HCT116 (cell line): ENCODE data around the gene LRRC15. TPM values are rescaled to one million over a fixed set of nuclear protein-coding genes. Genes with fewer than 3 reads are reported as not detected.

ENCODE experiments used
- ATAC-seq: fragments of 200-7000 bp; cut with Tn5 transposase; 2 replicates; pipeline ENCODE4 v1.9.1; 2020; ENCODE audit warnings: mild to moderate bottlenecking, moderate library complexity
- BruUV-seq: library from RNA; stranded (reverse); fragments of 400-500 nt; replicated peaks from 2 replicates; lab custom pipeline; 2021; lab: Mats Ljungman, UMichigan
- CTCF ChIA-PET: fragments of 300-600 bp; sonication (Branson Sonifier 250); formaldehyde crosslinking; loops from one replicate; lab custom pipeline; 2021; ENCODE audit warnings: antibody characterized with exemption; lab: Charles Lee
- POLR2A ChIA-PET: fragments of 300-600, 350-600 bp; sonication (Branson Sonifier 250); formaldehyde crosslinking; loops from one replicate; lab custom pipeline; 2021; ENCODE audit warnings: antibody characterized with exemption; lab: Charles Lee
- RAD21 ChIA-PET, 2 experiments: fragments of 300-600 bp; sonication (Branson Sonifier 250); formaldehyde crosslinking; loops; one replicate each; lab custom pipeline; 2023; ENCODE audit warnings: low total read pairs in 2 of 2; ENCODE audit not compliant: uncharacterized antibody in 2 of 2, unreplicated experiment in 2 of 2, low non-redundant PET in 1 of 2; lab: Charles Lee
- DNase-seq: peaks from one replicate; pipeline ENCODE4 v3.0.0-alpha.2; 2010; ENCODE audit warnings: low read depth, low spot score
- H2AFZ ChIP-seq: fragments of 200-600 bp; shearing (Covaris generic), sonication (generic); 2 replicates; pipeline ENCODE4 v1.6.1; 2017; ENCODE audit warnings: low read depth, mixed run types, mixed read lengths, antibody characterized with exemption, low read length; ENCODE audit not compliant: poor library complexity, severe bottlenecking
- H3K27ac ChIP-seq: 2 replicates; pipeline ENCODE4 v1.5.1; 2012; ENCODE audit warnings: low read depth, low read length
- H3K27me3 ChIP-seq: fragments of 200-600 bp; sonication (generic); 2 replicates; pipeline ENCODE4 v1.6.1; 2016; ENCODE audit warnings: mixed run types, low read length, mixed read lengths; ENCODE audit not compliant: insufficient read depth
- H3K36me3 ChIP-seq, 2 experiments: fragments of 200-500 bp in 1 of 2; fragments of 200-600 bp in 1 of 2; sonication (Bioruptor generic) in 1 of 2; sonication (generic) in 1 of 2; 2 replicates each; pipeline versions ENCODE4 v1.5.1 to v1.6.1; 2014 to 2016; ENCODE audit warnings: low read length in 2 of 2, inconsistent platforms in 1 of 2, mixed read lengths in 1 of 2, mixed run types in 1 of 2; ENCODE audit not compliant: insufficient read depth in 2 of 2, control insufficient read depth in 1 of 2
- H3K4me1 ChIP-seq, 2 experiments: fragments of 200-600 bp in 1 of 2; sonication (generic) in 1 of 2; 2 replicates each; pipeline versions ENCODE4 v1.5.1 to v1.6.1; 2012 to 2017; ENCODE audit warnings: low read length in 2 of 2, inconsistent platforms in 1 of 2, mild to moderate bottlenecking in 1 of 2, mixed read lengths in 1 of 2, mixed run types in 1 of 2, moderate library complexity in 1 of 2; ENCODE audit not compliant: insufficient read depth in 2 of 2, control insufficient read depth in 1 of 2
- H3K4me2 ChIP-seq: fragments of 200-600 bp; sonication (generic); 2 replicates; pipeline ENCODE4 v1.6.1; 2017; ENCODE audit warnings: mixed run types, low read length, mixed read lengths
- H3K4me3 ChIP-seq, 2 experiments: fragments of 200-600 bp in 1 of 2; sonication (generic) in 1 of 2; replicated peaks in 1 of 2; 2 replicates each; pipeline ENCODE4 v1.5.1; 2011 to 2016; ENCODE audit warnings: low read length in 2 of 2, control low read depth in 1 of 2, low read depth in 1 of 2, mild to moderate bottlenecking in 1 of 2, mixed read lengths in 1 of 2, mixed run types in 1 of 2
- H3K79me2 ChIP-seq: fragments of 200-600 bp; sonication (generic); 2 replicates; pipeline ENCODE4 v1.6.1; 2017; ENCODE audit warnings: mild to moderate bottlenecking, mixed run types, low read length, moderate library complexity, mixed read lengths; ENCODE audit not compliant: insufficient read depth
- H3K9ac ChIP-seq: fragments of 200-600 bp; sonication (generic); 2 replicates; pipeline ENCODE4 v1.6.1; 2016; ENCODE audit warnings: low read length, mixed read lengths
- H3K9me2 ChIP-seq: fragments of 200-600 bp; sonication (generic), shearing (Covaris generic); 2 replicates; pipeline ENCODE4 v1.6.1; 2017; ENCODE audit warnings: mixed run types, mild to moderate bottlenecking, moderate library complexity; ENCODE audit not compliant: insufficient read depth
- H3K9me3 ChIP-seq, 2 experiments: fragments of 200-500 bp in 1 of 2; fragments of 200-600 bp in 1 of 2; sonication (Bioruptor generic) in 1 of 2; sonication (generic) in 1 of 2; 2 replicates each; pipeline ENCODE4 v1.6.1; 2014 to 2017; ENCODE audit warnings: low read length in 2 of 2, mixed read lengths in 2 of 2, inconsistent platforms in 1 of 2, low read depth in 1 of 2, mild to moderate bottlenecking in 1 of 2, mixed run types in 1 of 2, moderate library complexity in 1 of 2; ENCODE audit not compliant: control insufficient read depth in 1 of 2, insufficient read depth in 1 of 2
- H4K20me1 ChIP-seq: fragments of 200-600 bp; sonication (generic), shearing (Covaris generic); 2 replicates; pipeline ENCODE4 v1.6.1; 2017; ENCODE audit warnings: mixed run types, mild to moderate bottlenecking, moderate library complexity; ENCODE audit not compliant: insufficient read depth
- CBX3 ChIP-seq: IDR thresholded peaks from 2 replicates; pipeline ENCODE4 v1.6.1; 2012; ENCODE audit warnings: low read depth
- ELF1 ChIP-seq: IDR thresholded peaks from 2 replicates; pipeline ENCODE4 v1.6.1; 2012; ENCODE audit warnings: low read depth, borderline replicate concordance
- EZH2 ChIP-seq: fragments of 200-600 bp; sonication (generic); IDR thresholded peaks from 2 replicates; pipeline ENCODE4 v1.6.1; 2017; ENCODE audit warnings: antibody characterized with exemption, mixed run types
- JUND ChIP-seq: IDR thresholded peaks from 2 replicates; pipeline ENCODE4 v1.6.1; 2012
- SIN3A ChIP-seq: IDR thresholded peaks from 2 replicates; pipeline ENCODE4 v1.6.1; 2012; ENCODE audit warnings: low read depth
- SP1 ChIP-seq: IDR thresholded peaks from 2 replicates; pipeline ENCODE4 v1.6.1; 2012; ENCODE audit warnings: low read depth
- TCF7L2 ChIP-seq: IDR thresholded peaks from 2 replicates; pipeline ENCODE4 v1.7.0; 2011; ENCODE audit warnings: borderline replicate concordance, inconsistent platforms; ENCODE audit not compliant: insufficient read depth, insufficient read length; ENCODE audit errors: extremely low read depth
- intact Hi-C: fragments of 100-400 bp; cut with micrococcal nuclease; formaldehyde crosslinking; loops from 2 replicates; pipeline ENCODE4 v1.10.0; 2022
- total RNA-seq: library from RNA; stranded (reverse); gene quantifications from one replicate; pipeline ENCODE4 v1.2.1, GENCODE V29; 2021; ENCODE audit not compliant: unreplicated experiment
- TF ChIP-seq, protein P1 (sequence below): IDR thresholded peaks from 2 replicates; pipeline ENCODE4 v1.6.1; 2012
- TF ChIP-seq, protein P2 (sequence below): IDR thresholded peaks from 2 replicates; pipeline ENCODE4 v1.6.1; 2011; ENCODE audit warnings: mild to moderate bottlenecking, low read length, moderate library complexity; ENCODE audit not compliant: insufficient replicate concordance; ENCODE audit errors: extremely low read depth
- TF ChIP-seq, protein P3 (sequence below): IDR thresholded peaks from 2 replicates; pipeline ENCODE4 v1.6.1; 2012; ENCODE audit warnings: low read depth

Gene LRRC15
- total RNA-seq, 1 experiment from 2014 or later, result not detected

DNA sequence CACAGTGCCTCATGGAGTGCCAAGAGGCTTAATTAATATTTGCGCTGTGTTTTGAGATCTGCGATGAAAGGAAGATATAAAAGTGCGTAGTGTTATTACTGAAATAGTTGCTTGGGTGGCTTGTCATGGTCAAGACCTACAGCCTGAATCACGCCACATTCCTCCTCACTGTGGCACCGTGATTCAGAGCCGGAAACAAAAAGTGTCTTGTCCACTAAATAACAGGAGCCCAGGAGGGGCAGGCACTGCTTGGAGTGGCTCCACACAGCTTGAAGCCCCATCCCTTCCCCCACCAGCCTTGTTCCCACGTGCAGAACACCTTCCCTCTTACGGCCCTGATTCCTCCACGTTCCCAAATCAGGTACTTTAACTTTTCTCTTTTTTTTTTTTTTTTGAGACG, 1.2 kb upstream of the LRRC15 start:
- intact Hi-C loops, result no loop called here
- peaks cover 0 to 8% of the 10 kb centered on the region in 2 experiments; a peak in 1 of 4 replicates for H3K4me1 ChIP-seq
- CTCF ChIA-PET, result no interaction called here
- RAD21 ChIA-PET, result no interaction called here
- POLR2A ChIA-PET, result no interaction called here
- H3K9me2 ChIP-seq, result no peaks in the 10 kb centered on the region
- no peaks in the 10 kb centered on the region for H3K9me3 ChIP-seq
- DNase-seq, result no peak
- no peak overlapping the region for H3K4me3 ChIP-seq
- H2AFZ ChIP-seq, result no peak overlapping the region
- no peak overlapping the region for H3K27ac ChIP-seq
- H3K27me3 ChIP-seq, result peaks cover 4% of the 10 kb centered on the region; the same call in 1 of the 2 replicates
- no peak overlapping the region for H3K4me2 ChIP-seq
- TF ChIP-seq SIN3A, result no peak
- TF ChIP-seq, protein P1, sequence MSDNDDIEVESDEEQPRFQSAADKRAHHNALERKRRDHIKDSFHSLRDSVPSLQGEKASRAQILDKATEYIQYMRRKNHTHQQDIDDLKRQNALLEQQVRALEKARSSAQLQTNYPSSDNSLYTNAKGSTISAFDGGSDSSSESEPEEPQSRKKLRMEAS, result no peak
- TF ChIP-seq CBX3, result no peak
- no peak for TF ChIP-seq EZH2
- TF ChIP-seq TCF7L2, result no peak
- TF ChIP-seq, protein P2, sequence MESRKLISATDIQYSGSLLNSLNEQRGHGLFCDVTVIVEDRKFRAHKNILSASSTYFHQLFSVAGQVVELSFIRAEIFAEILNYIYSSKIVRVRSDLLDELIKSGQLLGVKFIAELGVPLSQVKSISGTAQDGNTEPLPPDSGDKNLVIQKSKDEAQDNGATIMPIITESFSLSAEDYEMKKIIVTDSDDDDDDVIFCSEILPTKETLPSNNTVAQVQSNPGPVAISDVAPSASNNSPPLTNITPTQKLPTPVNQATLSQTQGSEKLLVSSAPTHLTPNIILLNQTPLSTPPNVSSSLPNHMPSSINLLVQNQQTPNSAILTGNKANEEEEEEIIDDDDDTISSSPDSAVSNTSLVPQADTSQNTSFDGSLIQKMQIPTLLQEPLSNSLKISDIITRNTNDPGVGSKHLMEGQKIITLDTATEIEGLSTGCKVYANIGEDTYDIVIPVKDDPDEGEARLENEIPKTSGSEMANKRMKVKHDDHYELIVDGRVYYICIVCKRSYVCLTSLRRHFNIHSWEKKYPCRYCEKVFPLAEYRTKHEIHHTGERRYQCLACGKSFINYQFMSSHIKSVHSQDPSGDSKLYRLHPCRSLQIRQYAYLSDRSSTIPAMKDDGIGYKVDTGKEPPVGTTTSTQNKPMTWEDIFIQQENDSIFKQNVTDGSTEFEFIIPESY, result no peak
- TF ChIP-seq JUND, result no peak
- TF ChIP-seq SP1, result no peak
- TF ChIP-seq, protein P3, sequence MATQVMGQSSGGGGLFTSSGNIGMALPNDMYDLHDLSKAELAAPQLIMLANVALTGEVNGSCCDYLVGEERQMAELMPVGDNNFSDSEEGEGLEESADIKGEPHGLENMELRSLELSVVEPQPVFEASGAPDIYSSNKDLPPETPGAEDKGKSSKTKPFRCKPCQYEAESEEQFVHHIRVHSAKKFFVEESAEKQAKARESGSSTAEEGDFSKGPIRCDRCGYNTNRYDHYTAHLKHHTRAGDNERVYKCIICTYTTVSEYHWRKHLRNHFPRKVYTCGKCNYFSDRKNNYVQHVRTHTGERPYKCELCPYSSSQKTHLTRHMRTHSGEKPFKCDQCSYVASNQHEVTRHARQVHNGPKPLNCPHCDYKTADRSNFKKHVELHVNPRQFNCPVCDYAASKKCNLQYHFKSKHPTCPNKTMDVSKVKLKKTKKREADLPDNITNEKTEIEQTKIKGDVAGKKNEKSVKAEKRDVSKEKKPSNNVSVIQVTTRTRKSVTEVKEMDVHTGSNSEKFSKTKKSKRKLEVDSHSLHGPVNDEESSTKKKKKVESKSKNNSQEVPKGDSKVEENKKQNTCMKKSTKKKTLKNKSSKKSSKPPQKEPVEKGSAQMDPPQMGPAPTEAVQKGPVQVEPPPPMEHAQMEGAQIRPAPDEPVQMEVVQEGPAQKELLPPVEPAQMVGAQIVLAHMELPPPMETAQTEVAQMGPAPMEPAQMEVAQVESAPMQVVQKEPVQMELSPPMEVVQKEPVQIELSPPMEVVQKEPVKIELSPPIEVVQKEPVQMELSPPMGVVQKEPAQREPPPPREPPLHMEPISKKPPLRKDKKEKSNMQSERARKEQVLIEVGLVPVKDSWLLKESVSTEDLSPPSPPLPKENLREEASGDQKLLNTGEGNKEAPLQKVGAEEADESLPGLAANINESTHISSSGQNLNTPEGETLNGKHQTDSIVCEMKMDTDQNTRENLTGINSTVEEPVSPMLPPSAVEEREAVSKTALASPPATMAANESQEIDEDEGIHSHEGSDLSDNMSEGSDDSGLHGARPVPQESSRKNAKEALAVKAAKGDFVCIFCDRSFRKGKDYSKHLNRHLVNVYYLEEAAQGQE, result no peak
- no peak for TF ChIP-seq ELF1
- BruUV-seq, result no TSS peak
- no peaks in the 10 kb centered on the region for H4K20me1 ChIP-seq
- no peaks in the 10 kb centered on the region for H3K36me3 ChIP-seq
- H3K79me2 ChIP-seq, result no peaks in the 10 kb centered on the region
- H3K9ac ChIP-seq, result no peak overlapping the region
- no peak for ATAC-seq
